ENCODE measurements around the gene CRYBB1. TPM values are rescaled to one million over a fixed set of nuclear protein-coding genes. Genes with fewer than 3 reads are reported as not detected.

Gene CRYBB1
- total RNA-seq, 2 donors from 2014 or later = not detected

Other genes starting within 250 kb of the CRYBB1 start
- gene ASPHD2, start 188.8 kb downstream of the CRYBB1 start, total RNA-seq = 10 to 100 TPM; 14.6 to 18.1 TPM
- 10 to 100 TPM; 50.5 to 62.2 TPM for gene HPS4, start 134.2 kb downstream of the CRYBB1 start, total RNA-seq
- gene SRRD, start 134.2 kb downstream of the CRYBB1 start, total RNA-seq = 10 to 100 TPM; 13.5 to 20.0 TPM
- gene TFIP11, start 105.6 kb downstream of the CRYBB1 start, total RNA-seq = 10 to 100 TPM; 47.0 to 62.5 TPM
- 10 to 100 TPM; 19.0 to 23.2 TPM for gene TPST2, start 27.9 kb downstream of the CRYBB1 start, total RNA-seq
- under 1 TPM in 1 of 2 donors, not detected in 1; 0.63 TPM for gene CRYBA4, start 3.9 kb upstream of the CRYBB1 start, total RNA-seq
- gene MIAT, start 39.6 kb upstream of the CRYBB1 start, total RNA-seq = 100 to 1,000 TPM in 1 of 2 donors, 10 to 100 TPM in 1; 65.9 to 113 TPM

All from activated T-cell treated with anti-CD3 and anti-CD28 coated beads, Interleukin-2, amount 50 U/mL, for 72 hours (primary cell).